Measurements from ENCODE around the gene KLC4.

GRCh38 chr6:43115365-43115764 lies 55.9 kb downstream of the KLC4 start:
- TF ChIP-seq CTCF (IDR thresholded peaks at IDR 0.05), result no peak
- TF ChIP-seq ZFX (IDR thresholded peaks at IDR 0.05; ENCODE audit: borderline replicate concordance), result no peak

Data from 22Rv1 (cell line).